ENCODE results near the gene HOXA7.

Gene HOXA7

DNA sequence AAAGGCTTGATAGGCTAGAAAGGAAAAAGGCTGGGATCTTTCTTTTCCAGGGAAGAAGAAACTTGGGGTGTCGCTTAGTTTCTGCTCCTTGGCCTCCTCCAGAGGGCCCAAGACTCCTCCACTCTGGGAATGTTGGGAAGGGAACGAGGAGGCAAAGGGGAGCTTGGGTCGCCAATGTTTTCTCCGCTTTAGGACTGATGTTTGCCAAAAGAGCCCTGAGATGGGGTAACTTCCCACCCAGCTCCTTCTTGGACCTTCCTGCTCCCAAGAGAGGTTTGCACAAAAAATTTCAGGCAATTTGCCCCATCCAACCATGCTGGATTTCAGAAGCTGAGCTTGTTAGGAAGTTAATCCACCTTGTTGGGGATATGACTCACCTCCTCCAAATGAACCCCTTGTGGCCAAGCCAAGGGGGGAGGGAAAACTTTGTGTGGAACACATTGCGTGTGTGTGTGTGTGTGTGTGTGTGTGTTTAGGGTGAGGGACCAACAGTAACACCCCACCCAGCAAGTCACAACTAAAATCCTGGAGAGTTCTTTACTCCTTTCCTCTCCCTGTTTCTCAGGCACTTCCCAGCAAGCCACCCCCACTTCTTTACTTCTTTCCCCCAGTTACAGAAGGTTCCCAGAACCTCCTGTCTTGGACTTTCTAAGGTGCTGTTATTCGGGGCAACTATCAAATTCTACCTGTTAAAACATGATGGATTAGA lies 45.3 kb downstream of the HOXA7 start:
- H3K4me3 ChIP-seq (ENCODE audit: low read length) = peak overlapping the region; percentile 41
- DNase-seq (ENCODE audit: low read depth) = peak; percentile 53
- TF ChIP-seq, protein P1, sequence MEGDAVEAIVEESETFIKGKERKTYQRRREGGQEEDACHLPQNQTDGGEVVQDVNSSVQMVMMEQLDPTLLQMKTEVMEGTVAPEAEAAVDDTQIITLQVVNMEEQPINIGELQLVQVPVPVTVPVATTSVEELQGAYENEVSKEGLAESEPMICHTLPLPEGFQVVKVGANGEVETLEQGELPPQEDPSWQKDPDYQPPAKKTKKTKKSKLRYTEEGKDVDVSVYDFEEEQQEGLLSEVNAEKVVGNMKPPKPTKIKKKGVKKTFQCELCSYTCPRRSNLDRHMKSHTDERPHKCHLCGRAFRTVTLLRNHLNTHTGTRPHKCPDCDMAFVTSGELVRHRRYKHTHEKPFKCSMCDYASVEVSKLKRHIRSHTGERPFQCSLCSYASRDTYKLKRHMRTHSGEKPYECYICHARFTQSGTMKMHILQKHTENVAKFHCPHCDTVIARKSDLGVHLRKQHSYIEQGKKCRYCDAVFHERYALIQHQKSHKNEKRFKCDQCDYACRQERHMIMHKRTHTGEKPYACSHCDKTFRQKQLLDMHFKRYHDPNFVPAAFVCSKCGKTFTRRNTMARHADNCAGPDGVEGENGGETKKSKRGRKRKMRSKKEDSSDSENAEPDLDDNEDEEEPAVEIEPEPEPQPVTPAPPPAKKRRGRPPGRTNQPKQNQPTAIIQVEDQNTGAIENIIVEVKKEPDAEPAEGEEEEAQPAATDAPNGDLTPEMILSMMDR (IDR thresholded peaks at IDR 0.05; ENCODE audit: insufficient read depth, low read depth, low read length, missing control alignments) = no peak

DNA sequence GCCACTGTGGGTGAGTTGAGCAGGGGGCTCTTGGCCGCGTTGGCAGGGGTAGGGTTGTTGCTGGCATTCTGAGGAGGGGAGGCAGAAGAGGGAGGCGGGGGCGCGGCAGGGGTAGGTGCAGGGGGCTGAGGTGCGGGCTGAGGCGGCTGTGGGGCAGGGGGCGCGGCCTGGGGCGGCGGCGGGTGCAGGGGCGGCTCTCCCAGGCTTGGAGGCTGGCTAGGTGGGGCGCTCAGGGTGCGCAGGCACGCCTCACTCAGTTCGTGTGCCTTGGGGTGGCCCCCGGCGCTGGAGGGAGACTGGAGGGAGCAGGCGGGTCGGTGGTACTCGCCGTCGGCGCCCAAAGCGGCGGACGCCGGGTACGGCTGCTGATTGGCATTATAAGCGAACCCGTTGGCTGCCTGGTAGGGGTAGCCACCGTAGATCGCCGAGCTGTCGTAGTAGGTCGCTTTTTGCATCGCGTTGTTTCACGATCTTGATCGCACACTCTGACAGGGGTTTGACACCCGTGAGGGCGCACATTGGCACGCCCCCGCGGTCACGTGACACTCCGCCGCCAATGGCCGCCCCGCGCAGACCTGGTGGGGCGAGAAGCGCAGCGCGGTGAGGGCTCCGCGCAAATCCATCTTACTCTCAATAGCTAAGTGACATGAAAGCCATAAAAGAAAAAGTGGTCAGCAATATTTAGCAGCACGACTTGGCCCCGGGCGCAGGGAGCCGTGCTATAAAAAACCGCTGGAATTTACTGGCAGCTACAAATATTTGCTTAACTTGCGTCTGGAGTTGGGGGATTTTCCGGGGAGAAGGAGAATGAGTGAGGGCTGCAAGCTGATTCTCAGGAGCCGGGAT lies 46.1 kb downstream of the HOXA7 start:
- peak overlapping the region; percentile 41 for H3K4me3 ChIP-seq (ENCODE audit: low read length)
- peak; percentile 50 for DNase-seq (ENCODE audit: low read depth)
- TF ChIP-seq, protein P1 (IDR thresholded peaks at IDR 0.05; ENCODE audit: insufficient read depth, low read depth, low read length, missing control alignments) = no peak

DNA sequence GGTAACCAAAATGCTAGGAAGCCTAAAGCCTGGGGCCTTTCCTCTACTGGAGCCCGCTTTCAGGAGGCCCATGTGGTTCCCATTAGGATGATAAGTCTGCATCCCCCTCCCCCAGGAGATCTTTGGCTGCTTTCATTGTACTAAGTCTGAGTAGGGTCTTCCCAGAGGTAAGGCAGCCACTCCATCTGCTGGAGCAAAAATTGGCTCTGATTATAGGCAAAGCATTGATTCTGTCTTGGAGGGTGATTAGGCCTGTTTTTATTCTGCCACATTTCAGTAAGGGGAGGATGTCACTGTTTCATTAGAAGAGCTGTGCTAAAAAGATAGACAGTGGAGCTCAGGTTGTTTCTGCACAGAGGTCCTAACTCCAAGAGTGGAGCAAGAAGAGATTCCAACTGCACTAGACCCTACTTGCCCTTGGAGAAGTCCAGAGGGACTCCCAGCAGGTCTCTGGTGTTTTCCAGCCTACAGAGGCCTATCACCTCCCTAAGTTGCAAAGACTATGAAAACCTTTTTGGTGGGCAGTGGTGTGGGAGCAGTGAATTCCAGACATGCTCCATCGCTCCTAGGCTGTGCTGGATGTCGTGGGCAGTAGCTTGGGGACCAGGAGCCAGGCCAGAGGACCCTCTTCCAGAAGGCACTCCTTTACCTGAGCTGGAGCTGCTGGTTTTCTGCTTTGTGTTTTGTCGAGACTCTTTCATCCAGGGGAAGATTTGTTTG lies 46.8 kb downstream of the HOXA7 start:
- no peak for DNase-seq (ENCODE audit: low read depth)
- TF ChIP-seq, protein P1 (IDR thresholded peaks at IDR 0.05; ENCODE audit: insufficient read depth, low read depth, low read length, missing control alignments) = no peak
- no peak overlapping the region for H3K4me3 ChIP-seq (ENCODE audit: low read length)

DNA sequence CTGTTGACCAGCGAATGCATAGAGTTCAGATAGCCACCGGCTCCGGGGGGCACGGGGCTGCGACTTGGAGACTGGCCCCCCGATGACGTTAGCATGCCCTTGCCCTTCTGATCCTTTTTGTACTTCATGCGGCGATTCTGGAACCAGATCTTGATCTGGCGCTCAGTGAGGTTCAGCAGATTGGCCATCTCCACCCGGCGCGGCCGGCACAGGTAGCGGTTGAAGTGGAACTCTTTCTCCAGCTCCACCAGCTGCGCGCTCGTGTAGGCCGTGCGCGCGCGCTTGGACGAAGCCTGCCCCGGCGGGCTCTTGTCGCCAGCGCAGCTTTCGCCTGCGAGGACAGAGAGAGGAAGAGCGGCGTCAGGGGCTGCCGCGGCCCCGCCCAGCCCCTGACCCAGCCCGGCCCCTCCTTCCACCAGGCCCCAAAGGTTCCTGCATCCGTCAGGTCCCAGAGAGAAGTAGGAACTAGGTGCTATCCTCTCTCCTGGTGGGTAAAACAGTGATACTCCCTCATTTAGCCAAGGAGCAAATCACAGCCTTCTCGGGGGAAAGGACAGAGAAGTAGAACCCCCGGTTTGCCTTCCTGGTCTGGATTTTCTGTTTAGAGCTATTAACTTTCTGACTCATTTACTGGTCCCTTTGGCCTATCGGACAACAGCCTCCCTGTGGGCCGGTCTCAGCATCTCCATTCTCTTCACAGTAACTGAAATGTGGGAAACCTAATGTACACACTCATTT lies 47.9 kb downstream of the HOXA7 start:
- H3K4me3 ChIP-seq (ENCODE audit: low read length) = no peak overlapping the region
- DNase-seq (ENCODE audit: low read depth) = no peak
- TF ChIP-seq, protein P1 (IDR thresholded peaks at IDR 0.05; ENCODE audit: insufficient read depth, low read depth, low read length, missing control alignments) = no peak

DNA sequence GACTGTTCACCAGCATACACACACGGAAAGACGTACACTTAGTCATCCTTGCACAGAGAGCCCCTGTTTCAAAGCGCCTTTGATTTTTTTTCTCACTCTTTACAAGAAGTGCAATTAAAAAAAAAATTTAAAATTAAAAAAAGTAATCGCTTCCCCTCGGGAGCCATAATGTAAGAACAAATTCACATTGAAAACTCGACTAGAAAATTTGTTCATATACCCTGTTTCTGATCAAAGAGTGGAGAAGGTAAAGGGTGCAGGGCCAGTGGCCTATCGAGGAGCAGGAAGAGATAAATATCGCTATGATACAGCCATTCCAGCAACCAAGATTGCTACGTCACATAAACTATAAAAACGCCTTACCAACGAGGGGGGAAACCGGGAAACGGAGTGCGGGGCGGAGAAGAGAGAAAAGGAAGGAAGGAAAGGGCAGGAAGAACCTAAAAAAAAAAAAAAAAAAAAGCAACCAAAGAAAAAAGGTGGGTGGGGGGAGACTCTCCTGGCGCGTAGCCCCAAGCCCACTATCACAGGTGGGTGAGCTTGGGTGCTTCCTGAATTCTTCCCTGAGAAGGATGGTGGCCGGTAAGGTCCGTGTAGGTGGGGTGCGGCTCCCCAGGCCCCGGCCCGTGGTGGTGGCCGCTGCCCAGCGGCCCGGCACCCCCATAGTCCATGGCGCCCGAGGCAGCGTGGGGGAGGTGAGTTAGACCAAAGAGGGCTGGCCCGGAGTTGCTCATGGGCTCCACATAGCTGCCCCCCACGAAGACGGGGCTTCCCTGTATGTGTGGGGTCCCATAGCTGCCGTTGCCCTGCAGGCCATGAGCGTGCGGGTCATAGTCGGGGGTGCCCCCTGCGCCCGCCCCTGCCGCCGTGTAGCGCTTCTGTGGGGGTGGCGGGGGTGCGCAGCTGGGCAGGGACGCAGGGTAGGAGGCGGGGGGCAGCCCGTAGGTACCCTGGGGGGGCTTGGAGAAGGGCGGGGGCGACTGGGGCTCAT lies 48.8 kb downstream of the HOXA7 start:
- TF ChIP-seq, protein P1 (IDR thresholded peaks at IDR 0.05; ENCODE audit: insufficient read depth, low read depth, low read length, missing control alignments) = no peak
- DNase-seq (ENCODE audit: low read depth) = no peak
- H3K4me3 ChIP-seq (ENCODE audit: low read length) = no peak overlapping the region

All from epithelial cell of esophagus (primary cell).